ENCODE data around the gene TEX55.
"Not testable (repeated sequence)": the region's sequence is repeated elsewhere in the genome, so short reads cannot be mapped to it uniquely, and the experiment has no call there.

TEX55 gene

GRCh38 chr3:119145500-119146167, at the start of gene TEX55:
TSS of gene TEX55 (plus strand) at chr3:119146165. CDS start at chr3:119146190, 25 bp downstream.
- no peak for DNase-seq (ENCODE audit: low read depth)

DNA sequence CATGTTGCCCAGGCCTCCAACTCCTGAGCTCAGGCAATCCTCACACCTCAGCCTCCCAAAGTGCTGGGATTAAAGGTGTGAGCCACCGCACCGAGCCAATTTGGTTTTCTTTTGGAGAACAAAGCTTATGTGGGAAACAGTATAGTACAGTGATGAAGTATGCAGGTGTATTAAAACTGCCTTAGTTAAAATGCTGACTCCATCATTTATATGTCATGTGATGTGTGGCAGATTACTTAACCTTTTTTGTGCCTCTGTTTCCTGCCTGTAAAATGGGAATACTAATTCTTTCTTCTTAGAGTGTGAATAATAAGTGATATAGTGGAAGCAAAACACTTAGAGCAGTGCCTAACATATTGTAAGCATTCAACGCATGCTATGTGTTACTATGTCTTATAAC, 48.0 kb upstream of the TEX55 start:
- no peak for DNase-seq (ENCODE audit: low read depth)

DNA sequence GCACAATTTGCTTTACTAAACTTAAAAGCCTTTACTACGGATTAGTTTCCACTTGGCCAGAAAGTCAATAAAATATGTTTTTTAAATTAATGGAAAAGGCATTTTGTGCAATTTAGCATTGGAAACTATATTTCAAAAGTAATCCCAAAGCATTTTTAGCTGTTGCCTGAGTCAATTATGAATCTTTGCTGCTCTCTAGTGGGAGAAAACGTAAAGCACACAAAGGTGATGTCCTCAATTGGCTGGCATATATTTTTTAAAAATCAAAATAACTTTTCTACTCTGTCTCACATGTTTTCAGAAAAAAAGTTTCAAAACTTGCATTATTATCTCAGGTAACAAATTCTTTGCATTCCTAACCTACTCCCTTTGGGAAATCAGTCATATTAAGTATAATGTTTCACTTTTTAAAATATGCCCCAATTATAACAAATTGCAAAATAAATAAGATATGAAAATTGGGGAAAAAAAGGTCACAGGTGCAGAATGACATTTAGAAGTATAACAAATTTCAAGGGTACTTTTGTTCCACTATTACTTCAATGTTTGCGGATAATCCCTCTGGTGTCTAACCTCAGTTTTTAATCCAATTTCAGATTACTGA, 47.2 kb upstream of the TEX55 start:
- DNase-seq (ENCODE audit: low read depth): no peak

DNA sequence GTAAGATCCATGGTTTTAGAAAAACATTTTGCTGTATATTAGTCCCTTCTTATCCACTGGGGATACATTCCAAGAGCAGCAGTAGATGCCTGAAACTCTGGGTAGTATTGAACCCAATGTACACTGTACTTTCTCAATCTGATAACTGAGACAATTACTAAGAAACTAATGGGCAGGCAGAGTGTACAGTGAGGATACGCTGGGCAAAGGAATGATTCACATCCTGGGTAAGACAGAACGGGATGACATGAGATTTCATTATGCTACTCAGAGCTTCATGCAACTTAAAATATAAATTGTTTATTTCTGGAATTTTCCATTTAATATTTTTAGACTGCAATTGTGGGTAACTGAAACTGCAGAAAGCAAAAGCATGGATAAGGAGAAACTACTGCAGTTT, 46.2 kb upstream of the TEX55 start:
- no peak for DNase-seq (ENCODE audit: low read depth)

- DNase-seq (ENCODE audit: low read depth): no peak
Observed at GRCh38 chr3:119104031-119104430, 41.9 kb upstream of the TEX55 start.

- not testable (repeated sequence) for DNase-seq (ENCODE audit: low read depth)
Observed at GRCh38 chr3:119118330-119118729, 27.6 kb upstream of the TEX55 start.

GRCh38 chr3:119120480-119120879, 25.5 kb upstream of the TEX55 start:
- DNase-seq (ENCODE audit: low read depth): no peak

- DNase-seq (ENCODE audit: low read depth): no peak
Observed at GRCh38 chr3:119122350-119122749, 23.6 kb upstream of the TEX55 start.

GRCh38 chr3:119125342-119125741, 20.6 kb upstream of the TEX55 start:
- no peak for DNase-seq (ENCODE audit: low read depth)

DNA sequence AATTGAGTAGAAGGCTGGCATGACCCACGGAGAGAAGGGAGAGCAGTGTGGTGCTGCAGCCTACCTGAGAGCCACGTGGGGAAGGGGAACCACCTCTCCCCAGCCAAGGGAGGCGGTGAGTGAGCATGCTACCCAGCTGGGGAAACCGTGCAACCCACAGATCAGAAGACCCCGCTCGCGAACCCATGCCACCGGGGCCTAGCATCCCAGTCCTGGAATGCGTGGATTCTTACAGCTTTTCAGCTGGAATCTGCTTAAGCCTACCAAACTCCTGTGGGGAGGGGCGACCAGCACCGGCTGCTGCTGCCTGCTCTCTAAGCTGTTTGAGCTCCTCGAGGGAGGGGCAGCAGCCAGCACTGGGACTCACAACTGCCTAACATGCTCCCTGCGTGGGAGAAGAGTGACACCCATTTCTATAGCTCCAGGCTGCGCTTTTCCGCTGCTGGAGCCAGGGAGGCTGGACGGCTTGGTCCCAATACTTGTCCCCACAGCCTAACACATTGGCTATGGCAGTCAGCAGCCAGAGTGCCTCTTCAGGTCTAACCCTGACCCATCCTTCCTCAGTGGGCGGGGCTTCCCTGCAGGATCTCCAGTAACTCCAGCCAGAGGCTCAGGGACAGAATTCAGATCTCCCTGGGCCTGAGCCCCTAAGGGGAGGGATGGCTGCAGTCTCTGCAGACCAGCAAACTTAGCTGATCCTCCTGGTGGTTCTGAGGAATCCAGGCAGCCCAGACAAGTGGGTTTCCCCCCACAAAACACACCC, 20.0 kb upstream of the TEX55 start:
- DNase-seq (ENCODE audit: low read depth): no peak

- DNase-seq (ENCODE audit: low read depth): not testable (repeated sequence)
Observed at GRCh38 chr3:119130291-119130690, 15.7 kb upstream of the TEX55 start.

DNA sequence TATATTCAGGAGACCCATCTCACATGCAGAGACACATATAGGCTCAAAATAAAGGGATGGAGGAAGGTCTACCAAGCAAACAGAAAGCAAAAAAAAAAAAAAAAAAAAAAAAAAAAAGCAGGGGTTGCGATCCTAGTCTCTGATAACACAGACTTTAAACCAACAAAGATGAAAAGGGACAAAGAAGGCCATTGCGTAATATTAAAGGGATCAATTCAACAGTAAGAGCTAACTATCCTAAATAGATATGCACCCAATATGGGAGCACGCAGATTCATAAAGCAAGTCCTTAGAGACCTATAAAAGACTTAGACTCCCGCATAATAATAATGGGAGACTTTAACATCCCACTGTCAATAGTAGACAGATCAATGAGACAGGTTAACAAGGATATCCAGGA, 13.7 kb upstream of the TEX55 start:
- not testable (repeated sequence) for DNase-seq (ENCODE audit: low read depth)

DNA sequence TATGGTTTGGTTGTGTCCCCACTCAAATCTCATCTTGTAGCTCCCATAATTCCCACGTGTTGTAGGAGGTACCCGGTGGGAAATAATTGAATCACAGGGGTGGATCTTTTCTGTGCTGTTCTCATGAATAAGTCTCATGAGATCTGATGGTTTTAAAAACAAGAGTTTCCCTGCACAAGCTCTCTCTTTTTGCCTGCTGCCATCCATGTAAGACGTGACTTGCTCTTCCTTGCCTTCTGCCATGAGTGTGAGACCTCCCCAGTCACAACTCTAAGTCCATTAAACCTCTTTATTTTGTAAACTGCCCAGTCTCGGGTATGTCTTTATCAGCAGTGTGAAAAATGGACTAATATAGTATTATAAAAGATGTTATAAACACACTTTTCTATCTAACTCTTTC, 6.6 kb upstream of the TEX55 start:
- DNase-seq (ENCODE audit: low read depth): not testable (repeated sequence)

DNA sequence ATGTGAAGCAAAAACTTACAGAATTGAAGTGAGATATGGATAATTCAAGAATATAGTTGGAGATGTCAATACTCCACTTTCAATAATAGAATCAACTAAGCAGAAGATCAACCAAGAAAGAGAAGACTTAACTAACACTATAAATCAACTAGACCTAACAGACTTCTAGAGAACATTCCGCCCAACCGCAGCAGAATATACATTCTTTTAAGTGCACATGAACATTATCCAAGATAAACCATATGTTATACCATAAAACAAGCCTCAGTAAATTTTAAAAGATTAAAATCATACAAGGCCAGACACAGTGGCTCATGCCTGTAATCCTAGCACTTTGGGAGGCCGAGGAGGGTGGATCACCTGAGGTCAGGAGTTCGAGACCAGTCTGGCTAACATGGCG, 5.5 kb upstream of the TEX55 start:
- DNase-seq (ENCODE audit: low read depth): no peak

DNA sequence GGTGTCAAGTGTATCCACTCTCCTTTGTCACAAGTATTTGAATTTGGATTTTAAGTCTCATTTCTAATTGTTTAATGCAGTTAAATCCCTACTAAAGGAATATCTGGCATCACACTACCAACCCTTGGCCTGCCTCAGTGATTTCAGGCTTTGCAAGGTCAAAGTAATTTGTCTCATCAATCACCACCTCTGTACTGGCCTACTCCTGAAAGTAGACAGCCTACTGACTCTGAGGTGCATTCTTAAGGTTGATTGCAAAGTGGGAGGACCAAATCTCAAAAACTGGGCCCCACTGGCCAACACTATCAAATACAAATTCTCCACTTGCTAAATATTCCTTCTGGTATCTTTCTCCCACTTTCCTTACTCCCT, 851 bp upstream of the TEX55 start:
- no peak for DNase-seq (ENCODE audit: low read depth)

DNA sequence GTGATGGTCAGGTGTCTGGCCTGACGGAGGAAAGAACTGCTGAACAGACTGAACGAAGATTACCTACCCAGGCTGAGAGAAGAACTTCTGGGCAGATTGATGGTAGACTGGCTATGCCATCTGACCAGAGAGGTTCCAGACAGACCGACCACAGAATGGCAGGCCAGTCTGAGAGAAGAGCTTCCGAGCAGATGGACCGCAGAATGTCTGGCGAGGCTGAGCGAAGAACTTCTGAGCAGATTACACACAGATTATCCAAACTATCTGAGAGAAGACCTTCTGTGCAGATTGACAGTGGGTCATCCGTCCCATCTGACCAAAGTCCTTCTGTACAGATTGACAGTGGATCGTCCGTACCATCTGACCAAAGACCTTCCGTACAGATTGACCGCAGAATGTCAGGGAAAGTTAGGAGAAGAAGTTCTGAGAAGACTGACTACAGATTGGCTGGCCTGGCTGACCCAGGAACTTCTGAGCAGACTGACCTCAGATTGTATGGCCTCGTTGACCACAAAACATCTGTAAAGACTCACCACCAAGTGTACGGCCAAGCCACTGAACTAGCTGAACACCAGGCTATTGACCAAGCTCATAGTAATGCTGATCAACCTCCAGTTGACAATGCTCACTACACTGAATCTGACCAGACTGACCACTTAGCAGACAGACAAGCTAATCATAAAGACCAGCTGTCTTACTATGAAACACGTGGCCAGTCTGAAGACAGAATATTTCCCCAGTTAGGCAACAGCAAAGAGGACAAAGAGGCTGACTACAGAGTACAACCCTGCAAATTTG, 812 bp downstream of the TEX55 start:
- no peak for DNase-seq (ENCODE audit: low read depth)

- no peak for DNase-seq (ENCODE audit: low read depth)
Observed at GRCh38 chr3:119147494-119147893, 1.5 kb downstream of the TEX55 start.

- DNase-seq (ENCODE audit: low read depth): no peak
Observed at GRCh38 chr3:119148493-119149180, 2.7 kb downstream of the TEX55 start.

- DNase-seq (ENCODE audit: low read depth): no peak
Observed at GRCh38 chr3:119149484-119149883, 3.5 kb downstream of the TEX55 start.

DNA sequence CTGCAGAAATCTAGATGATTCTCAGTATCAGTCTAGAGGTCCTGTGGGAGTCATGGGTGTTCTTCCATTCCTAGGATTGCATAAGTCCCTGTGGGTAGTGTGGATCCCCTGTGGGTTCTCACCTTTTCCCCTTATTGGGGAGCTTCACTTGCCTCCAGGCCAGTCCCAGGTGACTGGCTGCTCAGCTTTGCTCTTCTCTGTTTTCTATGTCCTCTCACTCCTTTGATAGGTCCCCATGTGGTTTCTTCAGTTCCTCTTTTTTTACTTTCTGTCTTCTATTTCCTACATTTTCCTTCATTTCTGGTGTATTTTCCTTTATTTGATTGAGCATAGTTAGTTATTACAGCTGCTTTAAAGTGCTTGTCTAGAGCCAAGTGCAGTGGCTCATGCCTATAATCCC, 10.9 kb downstream of the TEX55 start:
- DNase-seq (ENCODE audit: low read depth): no peak

GRCh38 chr3:119157971-119158370, 12.0 kb downstream of the TEX55 start:
- no peak for DNase-seq (ENCODE audit: low read depth)

GRCh38 chr3:119160361-119160760, 14.4 kb downstream of the TEX55 start:
- DNase-seq (ENCODE audit: low read depth): no peak

Measured in stimulated activated CD8-positive, alpha-beta memory T cell treated with anti-CD3 and anti-CD28 coated beads, Interleukin-7, amount 100 ng/mL, for 24 hours (primary cell).